Upper lobe of right lung (tissue), 1 donor: ENCODE data around the gene MYOG. TPM values are rescaled to one million over a fixed set of nuclear protein-coding genes. Genes with fewer than 3 reads are reported as not detected.

Source experiments
- ATAC-seq: fragments of 200-7000 bp; cut with Tn5 transposase; one replicate; pipeline ENCODE4 v1.9.1; 2020; ENCODE audit warnings: mild to moderate bottlenecking, moderate library complexity
- DNase-seq: peaks from one replicate; pipeline ENCODE4 v3.0.0-alpha.2; 2020
- H3K27ac ChIP-seq: fragments of 200-600 bp; one replicate; pipeline ENCODE4 v1.8.0; 2022
- H3K27me3 ChIP-seq: fragments of 200-600 bp; one replicate; pipeline ENCODE4 v1.8.0; 2022; ENCODE audit warnings: mild to moderate bottlenecking
- H3K36me3 ChIP-seq: fragments of 200-600 bp; one replicate; pipeline ENCODE4 v1.8.0; 2022
- H3K4me1 ChIP-seq: fragments of 200-600 bp; one replicate; pipeline ENCODE4 v1.8.0; 2022
- H3K4me3 ChIP-seq: fragments of 200-600 bp; one replicate; pipeline ENCODE4 v1.8.0; 2022; ENCODE audit warnings: mild to moderate bottlenecking
- H3K9me3 ChIP-seq: fragments of 200-600 bp; one replicate; pipeline ENCODE4 v1.8.0; 2022
- intact Hi-C: fragments of 100-400 bp; cut with DNase I; formaldehyde crosslinking; loops from one replicate; pipeline ENCODE4 v1.11.0; 2022
- total RNA-seq: library from RNA; stranded (reverse); fragmentation: NEBNext Ultra II Directional; extraction: Animal tissue kit (Norgen Biotek cat#: 25700); gene quantifications from one replicate; pipeline ENCODE4 v1.2.1, GENCODE V29; 2021
- TF ChIP-seq, protein P1 (sequence below): fragments of 200-600 bp; IDR thresholded peaks from one replicate; pipeline ENCODE4 v1.8.0; 2022; ENCODE audit warnings: antibody characterized with exemption
- donor health status: DM: no; HTN: yes; CAD: no; lungs with severe emphysema.

MYOG gene
- total RNA-seq, 1 donor from 2014 or later = not detected

DNA sequence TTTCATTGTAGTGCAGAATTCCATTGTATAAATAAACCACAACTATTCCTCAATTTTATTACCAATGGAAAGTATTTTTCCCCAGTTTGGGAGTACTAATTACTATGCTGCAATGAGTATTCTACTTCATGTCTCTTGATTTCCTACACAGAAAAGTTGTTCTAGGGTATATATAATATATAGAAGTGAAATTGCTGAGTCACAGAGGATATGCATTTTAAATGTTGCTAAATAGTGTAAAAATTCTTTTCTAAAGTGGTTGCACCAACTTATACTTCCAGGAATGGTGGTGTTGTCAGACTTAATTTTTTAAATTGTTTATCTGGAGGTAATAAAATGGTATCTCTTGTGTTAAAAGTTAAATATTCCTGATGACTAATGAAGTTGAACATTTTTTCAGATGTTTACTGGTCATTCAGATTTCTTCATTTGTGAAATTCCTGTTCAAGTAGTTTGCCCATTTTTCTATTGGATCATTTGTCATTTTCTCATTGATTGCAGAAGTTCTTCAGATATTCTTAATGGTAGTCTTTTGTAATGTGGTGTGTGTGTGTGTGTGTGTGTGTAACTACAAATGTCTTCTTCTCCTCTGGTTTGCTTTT, 19.1 kb upstream of the MYOG start:
- intact Hi-C loops = no loop called here
- DNase-seq = no peak
- H3K27me3 ChIP-seq = no peaks in the 10 kb centered on the region
- H3K27ac ChIP-seq = no peak overlapping the region
- no peaks in the 10 kb centered on the region for H3K36me3 ChIP-seq
- no peaks in the 10 kb centered on the region for H3K4me1 ChIP-seq
- ATAC-seq = no peak
- H3K9me3 ChIP-seq = no peaks in the 10 kb centered on the region
- TF ChIP-seq, protein P1, sequence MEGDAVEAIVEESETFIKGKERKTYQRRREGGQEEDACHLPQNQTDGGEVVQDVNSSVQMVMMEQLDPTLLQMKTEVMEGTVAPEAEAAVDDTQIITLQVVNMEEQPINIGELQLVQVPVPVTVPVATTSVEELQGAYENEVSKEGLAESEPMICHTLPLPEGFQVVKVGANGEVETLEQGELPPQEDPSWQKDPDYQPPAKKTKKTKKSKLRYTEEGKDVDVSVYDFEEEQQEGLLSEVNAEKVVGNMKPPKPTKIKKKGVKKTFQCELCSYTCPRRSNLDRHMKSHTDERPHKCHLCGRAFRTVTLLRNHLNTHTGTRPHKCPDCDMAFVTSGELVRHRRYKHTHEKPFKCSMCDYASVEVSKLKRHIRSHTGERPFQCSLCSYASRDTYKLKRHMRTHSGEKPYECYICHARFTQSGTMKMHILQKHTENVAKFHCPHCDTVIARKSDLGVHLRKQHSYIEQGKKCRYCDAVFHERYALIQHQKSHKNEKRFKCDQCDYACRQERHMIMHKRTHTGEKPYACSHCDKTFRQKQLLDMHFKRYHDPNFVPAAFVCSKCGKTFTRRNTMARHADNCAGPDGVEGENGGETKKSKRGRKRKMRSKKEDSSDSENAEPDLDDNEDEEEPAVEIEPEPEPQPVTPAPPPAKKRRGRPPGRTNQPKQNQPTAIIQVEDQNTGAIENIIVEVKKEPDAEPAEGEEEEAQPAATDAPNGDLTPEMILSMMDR = no peak
- no peak overlapping the region for H3K4me3 ChIP-seq

- intact Hi-C loops = no loop called here
- TF ChIP-seq, protein P1 = no peak
- H3K9me3 ChIP-seq = no peaks in the 10 kb centered on the region
- no peak overlapping the region for H3K4me3 ChIP-seq
- H3K36me3 ChIP-seq = no peaks in the 10 kb centered on the region
- no peaks in the 10 kb centered on the region for H3K27me3 ChIP-seq
- ATAC-seq (no peak), DNase-seq (no peak)
- no peaks in the 10 kb centered on the region for H3K4me1 ChIP-seq
- no peak overlapping the region for H3K27ac ChIP-seq
Measured at GRCh38 chr1:203103829-203104495, 18.1 kb upstream of the MYOG start.

DNA sequence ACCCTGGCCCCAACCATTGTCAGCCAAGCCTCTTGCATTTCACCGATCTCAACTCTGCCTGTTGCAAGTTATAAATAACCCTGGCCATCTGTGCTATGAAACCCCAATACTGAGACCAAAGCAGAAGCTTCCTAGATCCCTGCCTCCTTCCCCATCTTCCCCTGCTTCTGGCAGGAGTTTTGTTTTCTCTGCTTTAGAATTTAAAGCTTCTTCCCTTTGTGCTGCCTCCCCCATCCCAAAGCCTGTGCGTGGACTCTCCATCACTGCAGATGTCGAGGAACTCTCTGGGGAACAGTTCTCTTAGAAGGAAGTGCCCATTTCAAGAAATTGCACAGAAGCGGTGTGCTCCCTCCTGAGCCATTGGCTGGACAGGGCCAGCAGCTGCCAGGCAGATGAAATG, 17.4 kb upstream of the MYOG start:
- intact Hi-C loops = no loop called here
- no peaks in the 10 kb centered on the region for H3K36me3 ChIP-seq
- ATAC-seq = no peak
- no peak overlapping the region for H3K27ac ChIP-seq
- H3K4me1 ChIP-seq = no peaks in the 10 kb centered on the region
- H3K9me3 ChIP-seq = no peaks in the 10 kb centered on the region
- TF ChIP-seq, protein P1 = no peak
- H3K27me3 ChIP-seq = no peaks in the 10 kb centered on the region
- H3K4me3 ChIP-seq = no peak overlapping the region
- DNase-seq = no peak

DNA sequence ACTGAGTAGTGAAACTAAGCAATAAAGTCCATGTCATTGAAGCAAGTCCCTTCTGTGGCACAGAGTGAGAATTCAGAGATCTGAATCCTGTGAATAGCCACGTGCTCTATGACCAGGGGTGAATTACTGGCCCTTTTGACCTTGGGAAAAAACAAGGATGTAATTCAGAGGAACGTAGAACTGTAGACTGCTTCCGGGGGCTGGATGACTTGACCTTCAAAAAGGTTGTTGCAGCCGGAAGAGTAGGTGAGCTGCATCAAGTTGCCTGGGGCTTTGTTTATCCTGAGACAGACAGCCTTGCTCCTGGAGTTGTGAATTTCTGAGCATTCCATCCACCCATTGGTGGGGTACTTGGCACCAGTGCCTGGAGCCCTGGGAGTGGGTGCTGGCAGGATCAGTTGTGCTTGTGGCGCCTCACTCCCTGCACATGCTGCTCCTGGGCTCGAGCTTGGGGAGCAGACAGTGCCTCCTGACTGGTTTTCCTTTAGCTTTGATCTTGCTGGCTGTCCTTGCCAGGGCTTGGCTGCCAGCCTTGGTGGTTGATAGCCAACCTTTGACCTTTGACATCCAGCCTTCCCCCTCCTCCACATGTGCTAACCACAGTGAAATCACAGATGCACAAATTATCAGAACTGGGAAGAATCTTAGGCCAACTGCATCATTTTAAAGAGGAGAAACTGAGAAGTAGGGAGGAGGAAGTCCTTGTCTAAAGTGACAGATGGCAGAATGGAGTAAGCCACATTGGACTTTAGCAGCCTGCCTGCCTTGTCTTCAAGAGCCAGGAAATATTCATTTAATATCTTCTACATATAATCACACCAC, 16.2 kb upstream of the MYOG start:
- Histone ChIP-seq H3K27ac (no peak overlapping the region), H3K27me3 (no peaks in the 10 kb centered on the region), H3K9me3 (no peaks in the 10 kb centered on the region), H3K4me3 (no peak overlapping the region), H3K36me3 (no peaks in the 10 kb centered on the region), H3K4me1 (no peaks in the 10 kb centered on the region)
- ATAC-seq (no peak), DNase-seq (no peak)
- TF ChIP-seq, protein P1 = no peak
- intact Hi-C loops = no loop called here

GRCh38 chr1:203100516-203100869, 14.7 kb upstream of the MYOG start:
- Histone ChIP-seq H3K9me3 (peaks cover under 1% of the 10 kb centered on the region), H3K4me3 (no peak overlapping the region), H3K27me3 (no peaks in the 10 kb centered on the region), H3K4me1 (no peaks in the 10 kb centered on the region), H3K36me3 (no peaks in the 10 kb centered on the region), H3K27ac (no peak overlapping the region)
- intact Hi-C loops = no loop called here
- TF ChIP-seq, protein P1 = no peak
- DNase-seq (no peak), ATAC-seq (no peak)
